ENCODE results near the gene VWC2. TPM values are rescaled to one million over a fixed set of nuclear protein-coding genes. Genes with fewer than 3 reads are reported as not detected.

VWC2 gene
- total RNA-seq, 1 experiment from 2014 or later, result not detected

DNA sequence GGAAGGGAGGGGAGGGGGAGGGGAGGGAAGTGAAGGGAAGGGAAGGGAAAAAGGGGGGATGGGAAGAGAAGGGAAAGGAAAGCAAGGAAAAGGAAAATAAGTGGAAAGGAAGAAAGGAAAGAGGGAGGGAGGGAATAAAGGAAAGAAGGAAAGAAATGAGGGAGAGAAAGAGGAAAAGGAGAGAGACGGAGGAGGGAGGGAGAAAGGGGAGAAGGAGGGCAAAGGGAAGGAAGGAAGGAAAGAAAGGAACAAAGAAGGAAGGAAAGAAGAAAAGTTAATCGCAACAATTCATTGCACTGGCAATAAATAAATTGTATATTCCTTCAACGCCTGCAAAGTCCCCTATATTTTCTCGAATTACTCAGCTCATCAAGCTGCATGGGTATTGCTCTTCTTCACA is 2.6 kb upstream of the VWC2 start:
- DNase-seq (ENCODE audit: low read depth, low spot score) (no peak), ATAC-seq (no peak)
- ChIA-PET CTCF (no interaction called here), POLR2A (no interaction called here)
- no peaks in the 10 kb centered on the region for H3K9me3 ChIP-seq (ENCODE audit: control insufficient read depth, insufficient read depth, low read depth, low read length)
- no peak overlapping the region for H3K4me3 ChIP-seq (ENCODE audit: low read depth in 2 of 2, low read length in 2 of 2)
- in situ Hi-C loops (cut with HindIII; ENCODE audit: low pct_unique_long_range_greater_than_20kb, low sequenced_read_pairs), result no loop called here
- no peaks in the 10 kb centered on the region for H3K27me3 ChIP-seq (ENCODE audit: control insufficient read depth, insufficient read depth, low read length)
- BruUV-seq (replicated peaks), result no TSS peak
- TF ChIP-seq POLR2AphosphoS5 (IDR thresholded peaks at IDR 0.05; ENCODE audit: low read depth, low read length) (no peak), TCF7L2 (IDR thresholded peaks at IDR 0.05; ENCODE audit: low read depth, low read length) (no peak), REST (IDR thresholded peaks at IDR 0.05; ENCODE audit: insufficient read depth in 1 of 2, low read depth in 2 of 2, low read length in 1 of 2) (no peak), SIN3A (IDR thresholded peaks at IDR 0.05; ENCODE audit: borderline replicate concordance, insufficient read depth, low read depth, low read length) (no peak)
- TF ChIP-seq, protein P1, sequence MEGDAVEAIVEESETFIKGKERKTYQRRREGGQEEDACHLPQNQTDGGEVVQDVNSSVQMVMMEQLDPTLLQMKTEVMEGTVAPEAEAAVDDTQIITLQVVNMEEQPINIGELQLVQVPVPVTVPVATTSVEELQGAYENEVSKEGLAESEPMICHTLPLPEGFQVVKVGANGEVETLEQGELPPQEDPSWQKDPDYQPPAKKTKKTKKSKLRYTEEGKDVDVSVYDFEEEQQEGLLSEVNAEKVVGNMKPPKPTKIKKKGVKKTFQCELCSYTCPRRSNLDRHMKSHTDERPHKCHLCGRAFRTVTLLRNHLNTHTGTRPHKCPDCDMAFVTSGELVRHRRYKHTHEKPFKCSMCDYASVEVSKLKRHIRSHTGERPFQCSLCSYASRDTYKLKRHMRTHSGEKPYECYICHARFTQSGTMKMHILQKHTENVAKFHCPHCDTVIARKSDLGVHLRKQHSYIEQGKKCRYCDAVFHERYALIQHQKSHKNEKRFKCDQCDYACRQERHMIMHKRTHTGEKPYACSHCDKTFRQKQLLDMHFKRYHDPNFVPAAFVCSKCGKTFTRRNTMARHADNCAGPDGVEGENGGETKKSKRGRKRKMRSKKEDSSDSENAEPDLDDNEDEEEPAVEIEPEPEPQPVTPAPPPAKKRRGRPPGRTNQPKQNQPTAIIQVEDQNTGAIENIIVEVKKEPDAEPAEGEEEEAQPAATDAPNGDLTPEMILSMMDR (IDR thresholded peaks at IDR 0.05), result no peak
- H3K4me1 ChIP-seq (ENCODE audit: control insufficient read depth, insufficient read depth, low read length), result no peaks in the 10 kb centered on the region
- H3K27ac ChIP-seq (ENCODE audit: low read length), result no peak overlapping the region
- no peaks in the 10 kb centered on the region for H3K36me3 ChIP-seq (ENCODE audit: control insufficient read depth, insufficient read depth, low read length)
- intact Hi-C loops (cut with micrococcal nuclease; ENCODE audit: unreplicated experiment), result no loop called here

DNA sequence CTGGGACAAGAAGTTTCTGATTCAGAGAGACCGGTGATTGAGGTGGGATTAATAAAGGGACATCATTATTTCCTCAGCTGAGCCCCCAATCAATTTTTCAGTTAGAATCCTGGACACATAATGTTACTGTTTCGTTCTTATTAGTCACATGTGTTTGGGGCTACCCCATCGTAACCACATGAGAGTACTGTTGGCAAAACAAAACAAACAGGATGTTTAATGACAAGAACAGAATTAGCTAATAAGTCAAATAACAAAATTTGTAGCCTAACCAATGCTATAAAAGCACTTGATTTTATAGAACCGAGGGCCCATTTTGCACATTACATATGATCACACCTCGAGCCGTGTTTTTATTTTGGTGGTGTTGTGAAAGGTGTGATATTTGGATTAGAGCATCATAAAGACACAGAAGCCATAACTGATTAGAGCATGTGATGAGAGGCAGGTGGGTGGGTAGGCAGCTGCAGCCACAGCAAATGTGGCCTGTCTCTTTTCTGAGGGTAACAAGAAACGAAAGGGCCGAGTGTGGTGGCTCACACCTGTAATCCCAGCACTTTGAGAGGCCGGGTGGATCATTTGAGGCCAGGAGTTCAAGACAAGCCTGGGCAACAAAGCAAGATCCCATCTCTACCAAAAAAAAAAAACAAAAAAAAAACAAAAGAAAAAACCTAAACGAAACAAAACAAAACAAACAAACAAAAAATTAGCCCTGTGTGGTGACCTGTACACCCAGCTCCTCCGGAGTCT is 1.8 kb upstream of the VWC2 start:
- TF ChIP-seq POLR2AphosphoS5 (IDR thresholded peaks at IDR 0.05; ENCODE audit: low read depth, low read length) (no peak), REST (IDR thresholded peaks at IDR 0.05; ENCODE audit: insufficient read depth in 1 of 2, low read depth in 2 of 2, low read length in 1 of 2) (no peak), TCF7L2 (IDR thresholded peaks at IDR 0.05; ENCODE audit: low read depth, low read length) (no peak), SIN3A (IDR thresholded peaks at IDR 0.05; ENCODE audit: borderline replicate concordance, insufficient read depth, low read depth, low read length) (no peak)
- TF ChIP-seq, protein P1 (IDR thresholded peaks at IDR 0.05), result no peak
- H3K4me1 ChIP-seq (ENCODE audit: control insufficient read depth, insufficient read depth, low read length), result no peaks in the 10 kb centered on the region
- in situ Hi-C loops (cut with HindIII; ENCODE audit: low pct_unique_long_range_greater_than_20kb, low sequenced_read_pairs) (no loop called here), intact Hi-C loops (cut with micrococcal nuclease; ENCODE audit: unreplicated experiment) (no loop called here)
- ATAC-seq, result no peak
- no peaks in the 10 kb centered on the region for H3K9me3 ChIP-seq (ENCODE audit: control insufficient read depth, insufficient read depth, low read depth, low read length)
- H3K4me3 ChIP-seq (ENCODE audit: low read depth in 2 of 2, low read length in 2 of 2), result no peak overlapping the region
- CTCF ChIA-PET, result no interaction called here
- no peak overlapping the region for H3K27ac ChIP-seq (ENCODE audit: low read length)
- no peaks in the 10 kb centered on the region for H3K27me3 ChIP-seq (ENCODE audit: control insufficient read depth, insufficient read depth, low read length)
- POLR2A ChIA-PET, result no interaction called here
- H3K36me3 ChIP-seq (ENCODE audit: control insufficient read depth, insufficient read depth, low read length), result no peaks in the 10 kb centered on the region
- DNase-seq (ENCODE audit: low read depth, low spot score), result no peak
- no TSS peak for BruUV-seq (replicated peaks)
